Fibroblast of skin of left biceps (primary cell): Measurements from ENCODE around the gene PSMG4.

ENCODE experiments used
- DNase-seq, 2 experiments: peaks; one replicate each; pipeline ENCODE4 v3.0.0-alpha.2; 2013; ENCODE audit warnings: low read depth in 2 of 2

The PSMG4 gene

GRCh38 chr6:3251462-3252314, 7.1 kb upstream of the PSMG4 start:
- peak; percentile 53 to 54 for DNase-seq

- no peak for DNase-seq
These were observed 6.4 kb upstream of the PSMG4 start for GRCh38 chr6:3252369-3252768.

- DNase-seq = no peak
These were observed 5.7 kb upstream of the PSMG4 start for GRCh38 chr6:3252861-3253596.

DNA sequence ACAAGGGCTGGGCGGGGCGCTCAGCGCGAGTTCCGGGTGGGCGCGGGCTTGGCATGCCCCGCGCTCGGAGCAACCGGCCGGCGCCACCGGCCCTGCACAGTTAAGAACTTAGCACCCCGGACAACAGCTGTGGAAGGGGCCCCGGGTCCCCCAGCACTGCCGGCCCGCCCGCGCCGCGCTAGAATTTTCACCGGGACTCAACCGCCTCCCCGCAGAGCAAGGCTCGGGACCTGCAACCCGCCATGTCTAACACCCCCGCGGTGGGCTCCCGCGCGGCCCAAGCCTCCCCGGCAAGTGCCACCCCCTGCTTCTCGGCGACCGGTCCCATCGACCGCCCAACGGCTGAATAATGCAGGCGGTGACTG, 5.2 kb upstream of the PSMG4 start:
- no peak for DNase-seq

DNA sequence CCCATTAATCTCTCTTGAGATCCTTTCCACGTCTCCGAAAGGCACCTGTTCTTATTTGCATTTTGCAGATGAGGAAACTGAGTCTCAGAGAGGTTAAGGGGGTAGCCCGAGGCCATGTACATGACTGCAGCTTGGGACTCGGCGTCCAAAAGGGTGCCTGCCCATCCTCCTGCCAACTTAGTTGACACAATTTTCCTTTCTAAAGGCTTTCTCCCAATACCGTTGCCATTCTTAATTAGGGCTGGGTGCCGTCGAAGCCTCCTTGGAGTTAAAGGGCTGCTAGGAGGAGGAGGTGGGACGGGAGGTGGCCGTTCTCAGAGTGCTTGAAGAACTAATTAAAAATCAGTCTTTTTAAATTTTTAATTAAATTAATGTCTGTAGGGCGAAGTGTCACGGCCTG, 546 bp upstream of the PSMG4 start:
- DNase-seq = no peak

DNA sequence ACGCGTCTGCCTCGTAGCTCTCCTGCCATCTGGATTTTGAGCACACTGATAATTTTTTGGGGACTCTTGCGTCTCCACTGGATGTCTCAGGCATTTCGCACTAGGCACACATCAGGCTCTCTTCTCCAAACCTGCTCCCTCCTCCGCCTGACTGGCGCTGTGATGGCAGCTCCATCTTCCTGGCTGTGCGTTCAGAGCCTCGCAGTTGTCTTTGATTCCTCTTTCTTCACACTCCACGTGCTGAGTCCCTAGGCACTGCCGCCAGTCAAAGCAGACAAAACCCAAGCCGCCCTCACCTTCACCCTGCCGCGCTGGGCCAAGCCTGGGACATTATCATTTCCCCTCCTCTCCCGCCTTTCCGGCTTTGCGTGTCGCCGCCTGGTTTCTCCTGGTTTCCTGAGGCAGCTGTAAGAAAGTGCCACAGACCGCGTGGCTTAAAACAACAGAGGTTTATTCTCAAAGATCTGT, 778 bp downstream of the PSMG4 start:
- no peak for DNase-seq

GRCh38 chr6:3260296-3260695, 1.5 kb downstream of the PSMG4 start:
- no peak for DNase-seq

DNA sequence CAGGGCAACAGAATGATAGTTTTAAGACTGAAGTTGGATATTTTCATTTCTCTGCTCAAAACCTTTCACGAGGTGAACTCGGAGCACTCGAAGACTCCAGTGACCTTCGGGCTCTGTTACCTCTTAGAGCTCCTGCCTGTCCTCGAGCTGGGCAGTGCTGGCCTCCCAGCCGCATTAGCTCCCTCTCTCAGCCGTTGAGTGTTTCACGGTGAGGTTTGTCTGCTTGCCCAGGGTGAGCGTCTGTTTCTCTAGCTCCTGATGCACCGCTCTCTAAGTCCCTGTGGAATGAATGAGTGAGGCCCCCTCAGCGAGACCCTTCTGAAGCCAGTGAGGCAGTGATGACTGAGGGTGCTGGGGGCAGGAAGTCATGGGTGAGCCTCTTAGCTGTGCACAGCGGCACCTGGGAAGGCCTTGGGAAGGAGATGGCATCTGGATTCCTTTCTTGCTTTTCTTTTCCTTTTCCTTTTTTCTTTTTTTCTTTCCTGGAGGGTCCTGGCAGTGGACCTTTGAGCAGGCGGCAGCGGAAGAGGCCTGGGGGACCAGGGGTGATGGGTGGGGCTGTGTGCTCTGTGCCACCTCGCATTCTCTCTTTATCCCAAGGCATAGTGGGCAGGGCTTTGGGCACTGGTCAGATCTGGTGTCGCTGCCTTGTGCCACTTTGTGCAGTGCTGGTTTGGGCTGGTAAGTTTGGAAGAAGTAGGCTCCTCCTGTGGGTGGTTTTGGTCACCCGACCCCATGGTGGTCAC, 2.2 kb downstream of the PSMG4 start:
- no peak for DNase-seq

GRCh38 chr6:3261518-3261820, 2.7 kb downstream of the PSMG4 start:
- DNase-seq = no peak

DNA sequence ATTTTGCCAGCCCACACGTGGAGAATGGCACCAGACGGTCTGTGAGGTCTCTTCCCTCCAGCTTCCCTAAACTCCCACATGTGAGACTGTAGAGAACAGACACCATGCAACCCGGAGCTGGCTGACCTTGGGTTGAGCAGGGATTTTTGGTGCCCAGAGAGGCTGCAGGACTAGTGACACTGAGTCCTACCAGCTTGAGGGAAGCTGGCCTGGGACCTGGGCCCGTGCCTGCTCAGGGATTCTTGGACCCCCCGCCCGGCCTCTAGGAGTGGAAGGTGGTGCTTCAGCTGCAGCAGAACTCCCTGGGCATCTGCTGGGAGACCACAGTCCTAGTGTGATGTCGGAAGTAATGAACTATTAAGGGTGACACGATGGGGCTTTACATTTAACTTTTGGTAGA, 3.2 kb downstream of the PSMG4 start:
- DNase-seq = no peak

DNA sequence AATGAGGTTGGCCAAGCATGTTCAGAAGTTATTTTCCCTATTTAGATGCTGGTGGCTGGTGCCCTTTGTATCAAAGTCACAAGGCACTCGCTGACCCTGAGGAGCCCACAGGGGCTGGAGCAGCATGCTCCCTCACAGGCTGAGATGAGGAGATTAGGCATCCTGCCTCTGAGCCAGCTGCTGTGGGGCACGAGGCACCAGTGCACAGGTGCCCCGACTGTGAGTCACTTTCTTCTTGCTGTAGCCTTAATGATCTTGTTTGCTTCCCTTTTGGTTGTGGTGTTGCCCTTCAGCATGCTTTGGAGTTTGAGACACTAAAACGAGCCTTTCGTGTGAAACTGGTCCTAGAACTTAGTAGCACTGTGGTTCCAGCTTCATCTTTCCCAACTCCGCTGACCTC, 4.3 kb downstream of the PSMG4 start:
- no peak for DNase-seq

DNA sequence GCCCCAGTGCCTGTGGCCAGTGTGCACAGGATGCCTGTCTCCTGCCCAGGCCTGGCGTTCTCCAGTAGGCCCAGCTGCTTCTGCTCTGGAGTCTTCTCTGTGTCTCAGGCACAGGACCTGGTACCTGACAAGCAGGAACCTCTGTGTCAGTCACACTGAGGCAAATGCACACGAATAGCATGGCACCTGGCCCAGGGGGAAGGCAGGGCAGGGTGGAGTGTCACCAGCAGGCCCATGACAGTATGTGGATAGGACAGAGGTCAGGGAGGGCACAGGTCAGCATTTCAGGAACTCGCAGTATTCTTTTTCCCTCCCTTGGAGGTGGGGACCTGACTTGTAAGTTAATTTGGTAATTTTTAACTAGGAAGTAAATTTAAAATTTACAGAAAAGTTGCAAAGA, 5.6 kb downstream of the PSMG4 start:
- DNase-seq = no peak

GRCh38 chr6:3265671-3266070, 6.9 kb downstream of the PSMG4 start:
- no peak for DNase-seq

GRCh38 chr6:3266170-3266569, 7.4 kb downstream of the PSMG4 start:
- DNase-seq = no peak

DNA sequence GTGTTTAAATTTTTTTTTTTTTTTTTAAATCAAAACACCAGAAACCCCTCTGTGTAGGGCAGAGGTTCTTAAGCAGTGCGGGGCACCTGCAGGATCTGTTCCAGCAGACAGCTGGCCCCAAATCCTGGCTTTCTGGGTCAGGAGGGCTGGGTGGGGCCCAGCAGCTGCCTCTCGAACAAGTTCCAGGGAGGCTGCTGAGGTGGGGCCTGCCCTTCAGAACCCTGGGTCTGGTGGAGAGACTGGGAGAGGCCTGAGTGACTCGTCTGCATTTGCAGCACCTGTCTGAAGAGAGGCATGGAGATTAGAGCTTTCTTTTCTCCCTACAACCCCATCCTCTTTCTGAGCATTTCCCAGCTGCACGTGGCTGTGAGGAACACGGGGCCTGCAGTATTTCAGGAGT, 8.4 kb downstream of the PSMG4 start:
- no peak for DNase-seq

DNA sequence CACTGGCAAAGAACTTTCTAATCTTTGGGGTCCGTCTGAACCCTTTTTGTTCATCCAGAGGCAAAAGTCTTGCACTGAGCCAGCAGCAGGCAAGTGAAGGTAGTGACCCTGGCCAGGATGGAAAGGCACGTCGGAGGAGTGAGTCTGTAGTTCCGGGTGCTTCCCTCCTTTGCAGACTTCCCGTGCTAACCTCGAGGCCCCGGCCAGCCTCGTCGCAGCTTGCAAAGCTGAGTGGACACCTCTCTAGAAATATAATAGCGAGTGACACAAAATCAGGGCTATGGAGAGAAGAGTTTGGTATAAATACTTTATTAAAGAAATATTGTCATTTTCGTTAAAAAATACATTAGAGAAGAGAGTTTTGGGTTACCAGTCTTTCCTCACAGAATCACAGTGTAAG, 9.9 kb downstream of the PSMG4 start:
- no peak for DNase-seq

DNA sequence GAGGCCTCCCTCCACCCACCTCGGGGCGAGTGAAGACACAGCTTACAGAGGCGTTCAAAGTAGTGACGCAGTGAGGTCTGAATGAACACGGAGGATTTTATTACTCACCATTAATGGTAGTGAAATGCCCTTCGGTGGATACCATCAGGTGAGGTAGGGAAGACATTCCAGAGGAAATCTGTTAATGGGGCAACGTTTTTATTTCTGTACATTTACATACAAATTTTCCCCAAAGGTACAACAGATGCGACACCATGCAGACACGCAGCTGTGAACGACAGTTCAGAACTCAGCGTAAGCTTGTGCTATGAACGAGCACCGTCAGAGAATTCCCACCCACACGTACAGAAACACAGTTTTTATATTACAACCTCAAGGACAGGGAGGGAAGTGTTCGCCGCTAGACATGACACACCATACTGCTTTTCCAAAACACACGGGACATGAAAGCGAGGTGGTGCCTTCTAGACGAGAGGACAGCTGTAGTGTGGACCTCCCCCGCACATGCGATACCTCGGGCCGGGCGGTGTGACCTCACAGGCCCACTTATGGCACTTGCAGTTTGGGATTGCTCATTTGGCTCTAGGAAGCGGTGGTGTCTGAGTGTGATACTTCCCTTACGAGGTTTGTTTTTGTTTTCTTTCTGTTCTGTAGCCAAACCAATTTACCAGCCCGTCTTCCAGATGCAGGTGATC, 10.7 kb downstream of the PSMG4 start:
- DNase-seq = no peak

DNA sequence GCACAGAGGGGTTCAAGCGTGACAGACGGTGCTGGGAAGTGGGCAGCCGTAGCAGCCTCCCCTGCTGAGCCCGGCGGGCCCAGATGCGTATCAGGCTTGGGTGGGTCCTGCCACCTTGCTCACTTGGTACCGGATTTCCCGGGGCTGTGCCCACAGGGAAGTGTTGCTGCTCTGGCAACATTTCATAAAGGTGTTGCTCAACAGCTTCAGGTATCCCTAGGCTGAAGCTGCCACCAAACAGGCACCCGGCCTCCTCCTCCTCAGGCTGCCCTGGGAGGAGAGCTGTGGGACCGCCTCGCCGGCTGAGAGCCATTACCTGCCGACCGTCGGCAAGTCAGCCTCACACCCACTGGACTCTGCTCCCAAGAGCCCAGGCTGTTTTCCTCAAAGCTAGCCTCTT, 11.5 kb downstream of the PSMG4 start:
- no peak for DNase-seq

- no peak for DNase-seq
These were observed 13.0 kb downstream of the PSMG4 start for GRCh38 chr6:3271756-3272155.

DNA sequence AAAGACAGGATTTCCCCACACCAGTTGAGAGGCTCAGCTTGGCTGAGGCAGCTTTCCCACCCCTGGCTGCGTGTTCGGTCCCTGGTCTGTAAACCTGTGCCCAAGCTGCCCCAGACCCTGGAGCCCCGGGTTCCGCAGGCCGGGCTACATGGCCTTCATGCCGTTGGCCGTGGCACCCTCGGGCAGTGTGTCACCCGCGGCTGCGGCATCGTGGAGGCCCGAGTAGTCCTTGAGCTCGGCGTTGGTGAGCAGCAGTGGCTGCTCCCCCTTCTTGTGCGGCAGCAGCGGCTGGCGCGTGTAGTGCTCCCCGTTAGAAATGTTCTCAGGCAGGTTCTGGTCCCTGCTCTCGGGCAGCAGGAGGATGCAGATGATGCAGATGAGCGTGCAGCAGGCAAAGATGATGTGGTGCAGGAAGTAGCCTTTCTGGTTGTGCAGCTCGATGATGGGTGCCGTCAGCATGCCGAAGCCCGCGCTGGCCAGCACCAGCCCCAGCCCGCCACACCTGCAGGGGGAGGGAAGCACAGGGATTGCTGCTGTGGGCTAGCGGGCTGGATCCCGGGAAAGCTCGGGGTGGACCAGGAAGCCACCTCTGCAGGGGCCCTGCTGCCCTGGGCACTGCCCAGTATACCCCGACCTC, 14.3 kb downstream of the PSMG4 start:
- no peak for DNase-seq

GRCh38 chr6:3273707-3274521, 15.2 kb downstream of the PSMG4 start:
- no peak for DNase-seq
